ENCODE results near the gene RB1. TPM values are rescaled to one million over a fixed set of nuclear protein-coding genes. Genes with fewer than 3 reads are reported as not detected.

RB1 gene
- polyA plus RNA-seq, 3 donors = 18.4 to 38.8 (median 29.9) TPM

DNA sequence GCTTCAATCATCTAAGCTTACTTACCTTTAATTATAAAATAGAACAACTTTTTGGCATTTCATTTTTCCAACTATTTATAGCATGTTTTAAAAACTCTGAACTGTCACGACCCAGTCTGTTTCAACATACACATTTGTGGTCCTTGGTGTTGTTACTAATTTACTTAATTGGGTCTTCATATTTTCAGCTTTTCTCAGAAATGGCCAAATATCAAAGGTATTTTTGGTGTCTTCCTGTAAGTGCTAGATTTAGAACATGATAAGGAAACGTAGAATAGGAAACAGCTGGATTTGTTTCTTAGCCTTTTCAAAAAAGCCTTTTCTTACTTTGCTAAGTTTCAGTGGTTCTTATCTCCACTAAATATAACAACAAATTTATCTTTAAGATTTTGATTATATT lies 97.9 kb downstream of the RB1 start:
- H2AFZ ChIP-seq (ENCODE audit: insufficient read depth, low read depth, low read length, poor library complexity, severe bottlenecking) = no peak overlapping the region
- Mint-ChIP-seq H3K4me3 (no peak overlapping the region), H3K27me3 (ENCODE audit: low read depth in 3 of 3) (no peaks in the 10 kb centered on the region), H3K4me1 (peaks cover 48% of the 10 kb centered on the region), H3K9me3 (peaks cover 0 to 2% (median 0%) of the 10 kb centered on the region in 7 donors), H3K36me3 (peaks cover 23 to 28% of the 10 kb centered on the region in 2 donors), H3K27ac (peak overlapping the region in 6 of 7 donors; percentile 20 to 70 (median 52))
- H3K9me3 ChIP-seq (replicated peaks in 1 of 2; ENCODE audit: control insufficient read depth in 1 of 2, insufficient read depth in 1 of 2, low read length in 2 of 2) = no peaks in the 10 kb centered on the region
- TF ChIP-seq, protein P1, sequence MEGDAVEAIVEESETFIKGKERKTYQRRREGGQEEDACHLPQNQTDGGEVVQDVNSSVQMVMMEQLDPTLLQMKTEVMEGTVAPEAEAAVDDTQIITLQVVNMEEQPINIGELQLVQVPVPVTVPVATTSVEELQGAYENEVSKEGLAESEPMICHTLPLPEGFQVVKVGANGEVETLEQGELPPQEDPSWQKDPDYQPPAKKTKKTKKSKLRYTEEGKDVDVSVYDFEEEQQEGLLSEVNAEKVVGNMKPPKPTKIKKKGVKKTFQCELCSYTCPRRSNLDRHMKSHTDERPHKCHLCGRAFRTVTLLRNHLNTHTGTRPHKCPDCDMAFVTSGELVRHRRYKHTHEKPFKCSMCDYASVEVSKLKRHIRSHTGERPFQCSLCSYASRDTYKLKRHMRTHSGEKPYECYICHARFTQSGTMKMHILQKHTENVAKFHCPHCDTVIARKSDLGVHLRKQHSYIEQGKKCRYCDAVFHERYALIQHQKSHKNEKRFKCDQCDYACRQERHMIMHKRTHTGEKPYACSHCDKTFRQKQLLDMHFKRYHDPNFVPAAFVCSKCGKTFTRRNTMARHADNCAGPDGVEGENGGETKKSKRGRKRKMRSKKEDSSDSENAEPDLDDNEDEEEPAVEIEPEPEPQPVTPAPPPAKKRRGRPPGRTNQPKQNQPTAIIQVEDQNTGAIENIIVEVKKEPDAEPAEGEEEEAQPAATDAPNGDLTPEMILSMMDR (IDR thresholded peaks at IDR 0.05) = no peak
- WGBS (ENCODE audit: insufficient coverage) = no CpG with 5 or more reads among the region's 2 CpGs
- H3K36me3 ChIP-seq (replicated peaks in 1 of 2; ENCODE audit: control insufficient read depth in 1 of 2, insufficient read depth in 2 of 2, low read length in 2 of 2) = peaks cover 0 to 2% of the 10 kb centered on the region in 2 donors
- H3K4me2 ChIP-seq (replicated peaks; ENCODE audit: extremely low read depth, low read length, poor library complexity, severe bottlenecking) = peak overlapping the region; percentile 0
- no peak for DNase-seq
- H3K27me3 ChIP-seq (ENCODE audit: control insufficient read depth in 2 of 2, insufficient read depth in 2 of 2, low read length in 2 of 2) = no peaks in the 10 kb centered on the region
- H3K4me3 ChIP-seq (replicated peaks in 1 of 3; ENCODE audit: low read depth in 2 of 3, low read length in 3 of 3) = no peak overlapping the region
- H3K9ac ChIP-seq (ENCODE audit: insufficient read depth, low read length, poor library complexity, severe bottlenecking) = no peak overlapping the region
- H3K79me2 ChIP-seq (ENCODE audit: insufficient read depth, low read length) = peaks cover 30% of the 10 kb centered on the region
- H3K27ac ChIP-seq (ENCODE audit: low read depth in 1 of 2, low read length in 2 of 2) = peak overlapping the region in 1 of 2 donors; percentile 69
- H4K20me1 ChIP-seq (ENCODE audit: insufficient read depth, low read length) = no peaks in the 10 kb centered on the region
- peaks cover 33 to 56% of the 10 kb centered on the region in 2 donors for H3K4me1 ChIP-seq (ENCODE audit: control insufficient read depth in 1 of 2, insufficient read depth in 2 of 2, low read length in 2 of 2)
- intact Hi-C loops (cut with micrococcal nuclease) = loop anchor here (5.0 to 10.0 kb wide), 3 partner anchors 103 to 176 kb away; no protein-coding TSS in a partner anchor

DNA sequence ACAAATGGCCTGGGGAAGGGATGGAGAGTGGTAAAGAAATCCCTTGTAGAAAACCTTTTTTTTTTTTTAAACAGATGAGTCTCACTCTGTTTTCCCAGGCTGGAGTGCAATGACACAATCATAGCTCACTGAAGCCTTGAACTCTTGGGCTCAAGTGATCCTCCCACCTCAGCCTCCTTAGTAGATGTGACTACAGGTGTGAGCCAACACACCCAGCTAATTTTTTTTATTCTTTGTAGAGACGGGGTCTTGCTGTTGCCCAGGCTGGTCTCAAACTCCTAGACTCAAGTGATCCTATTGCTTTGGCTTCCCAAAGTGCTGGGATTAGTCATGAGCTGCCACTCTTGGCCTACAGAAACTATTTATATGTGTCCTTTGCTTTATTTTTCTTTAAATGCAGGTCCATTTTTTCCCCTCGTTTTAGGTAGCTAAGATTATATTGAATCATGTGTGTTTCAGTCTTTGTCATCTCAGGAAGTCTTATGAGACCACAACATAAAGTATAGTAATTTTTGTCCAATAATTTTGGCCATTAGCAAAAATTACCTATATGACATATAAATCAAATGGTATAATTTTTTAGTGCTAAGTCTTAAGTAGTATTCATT lies 98.9 kb downstream of the RB1 start:
- intact Hi-C loops (cut with micrococcal nuclease) = loop anchor here (5.0 to 10.0 kb wide), 3 partner anchors 102 to 175 kb away; no protein-coding TSS in a partner anchor
- Mint-ChIP-seq H3K4me3 (no peak overlapping the region), H3K4me1 (peaks cover 53% of the 10 kb centered on the region), H3K27me3 (ENCODE audit: low read depth in 3 of 3) (no peaks in the 10 kb centered on the region), H3K36me3 (peaks cover 20 to 31% of the 10 kb centered on the region in 2 donors), H3K9me3 (no peaks in the 10 kb centered on the region), H3K27ac (peak overlapping the region in 5 of 7 donors; percentile 45 to 88 (median 63))
- peak overlapping the region in 1 of 3 experiments; percentile 73 for H3K4me3 ChIP-seq (replicated peaks in 1 of 3; ENCODE audit: low read depth in 2 of 3, low read length in 3 of 3)
- WGBS (ENCODE audit: insufficient coverage) = 100% methylated on average over 1 of the region's 2 CpGs
- H3K79me2 ChIP-seq (ENCODE audit: insufficient read depth, low read length) = peaks cover 37% of the 10 kb centered on the region
- no peak overlapping the region for H3K9ac ChIP-seq (ENCODE audit: insufficient read depth, low read length, poor library complexity, severe bottlenecking)
- no peak overlapping the region for H2AFZ ChIP-seq (ENCODE audit: insufficient read depth, low read depth, low read length, poor library complexity, severe bottlenecking)
- peak in 1 of 3 donors; percentile 17 for DNase-seq
- H4K20me1 ChIP-seq (ENCODE audit: insufficient read depth, low read length) = no peaks in the 10 kb centered on the region
- no peaks in the 10 kb centered on the region for H3K9me3 ChIP-seq (replicated peaks in 1 of 2; ENCODE audit: control insufficient read depth in 1 of 2, insufficient read depth in 1 of 2, low read length in 2 of 2)
- no peaks in the 10 kb centered on the region for H3K27me3 ChIP-seq (ENCODE audit: control insufficient read depth in 2 of 2, insufficient read depth in 2 of 2, low read length in 2 of 2)
- TF ChIP-seq, protein P1 (IDR thresholded peaks at IDR 0.05) = no peak
- H3K4me2 ChIP-seq (replicated peaks; ENCODE audit: extremely low read depth, low read length, poor library complexity, severe bottlenecking) = peak overlapping the region; percentile 78
- H3K4me1 ChIP-seq (ENCODE audit: control insufficient read depth in 1 of 2, insufficient read depth in 2 of 2, low read length in 2 of 2) = peaks cover 33 to 56% of the 10 kb centered on the region in 2 donors
- H3K27ac ChIP-seq (ENCODE audit: low read depth in 1 of 2, low read length in 2 of 2) = peak overlapping the region in 1 of 2 donors; percentile 94
- peaks cover 0 to 11% of the 10 kb centered on the region in 2 donors for H3K36me3 ChIP-seq (replicated peaks in 1 of 2; ENCODE audit: control insufficient read depth in 1 of 2, insufficient read depth in 2 of 2, low read length in 2 of 2)
